ENCODE results near the gene RBM20.
A peak's percentile ranks its signal among the peaks of the same experiment; 100 is the strongest.
"Not testable (repeated sequence)": the region's sequence is repeated elsewhere in the genome, so short reads cannot be mapped to it uniquely, and the experiment has no call there.

Gene RBM20

GRCh38 chr10:110861476-110861875, 217.3 kb downstream of the RBM20 start:
- DNase-seq, result no peak

DNA sequence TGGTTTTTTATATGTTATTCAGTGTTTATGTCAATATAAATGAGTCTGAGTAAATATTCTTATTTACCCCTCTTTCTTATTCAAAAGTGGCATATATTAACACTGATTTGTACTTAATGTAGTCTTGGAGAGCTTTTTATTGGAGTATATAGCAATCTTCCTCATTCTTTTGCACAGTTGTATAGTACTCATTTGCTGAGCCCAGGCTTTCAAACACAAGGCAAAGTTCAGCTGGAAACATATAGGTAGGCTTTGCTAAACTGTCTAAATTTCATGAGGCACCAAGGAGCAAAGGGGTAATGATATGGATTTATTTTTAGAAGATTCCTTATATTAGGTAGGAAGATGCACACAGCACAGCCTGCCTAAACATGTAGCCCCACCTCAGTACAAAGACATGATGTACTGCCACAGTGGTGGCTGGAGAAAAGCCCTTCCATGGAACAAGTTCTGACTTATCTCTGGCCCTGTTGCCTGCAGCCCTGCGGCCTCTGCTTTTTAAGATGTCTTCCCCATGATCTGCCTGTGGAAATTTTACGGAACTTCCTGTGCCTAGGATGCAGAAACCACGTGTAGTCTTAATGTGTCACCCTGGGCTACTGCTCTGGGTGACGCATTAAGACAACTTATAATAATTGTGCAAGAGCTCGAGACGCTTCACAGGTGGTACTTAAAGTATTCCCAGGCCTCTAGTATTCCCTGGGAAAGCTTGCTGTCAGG, 218.0 kb downstream of the RBM20 start:
- DNase-seq, result no peak

DNA sequence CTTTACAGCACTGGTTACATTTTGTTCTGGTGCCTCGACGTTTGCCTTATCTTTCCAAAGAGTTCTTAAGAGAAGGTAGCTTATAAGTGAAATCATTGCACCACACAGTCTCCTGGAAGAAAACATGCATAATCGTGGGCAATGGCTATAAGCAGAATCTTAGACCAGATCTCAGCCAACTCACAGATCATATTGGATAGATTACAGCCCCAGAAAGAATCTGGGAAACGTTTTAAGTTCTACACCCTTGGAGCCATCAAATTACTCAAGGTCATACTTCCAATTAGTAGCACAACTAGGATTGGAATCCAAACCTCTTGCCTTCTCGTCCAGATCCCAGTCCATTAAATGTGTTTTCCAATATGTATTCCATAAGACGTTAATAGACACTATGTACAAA, 218.8 kb downstream of the RBM20 start:
- DNase-seq, result no peak

DNA sequence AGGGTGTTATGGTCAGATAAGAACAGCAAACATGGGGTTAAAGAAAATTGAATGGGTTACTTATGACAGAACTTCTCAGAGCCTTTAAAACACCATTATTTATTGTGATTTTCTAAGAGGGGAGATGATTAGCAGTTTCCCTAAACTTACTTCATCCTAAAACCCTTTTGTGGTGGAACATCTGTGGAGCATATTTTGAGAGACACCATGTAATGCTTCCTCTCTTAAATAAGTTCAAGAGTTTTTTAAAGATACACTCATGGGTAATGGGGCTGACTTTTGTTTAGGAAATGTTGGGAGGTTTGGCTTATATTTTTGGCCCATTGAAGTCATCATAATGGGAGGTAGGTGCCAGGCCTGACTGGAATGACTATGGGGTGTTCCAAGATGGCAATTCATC, 219.2 kb downstream of the RBM20 start:
- DNase-seq, result no peak

- DNase-seq, result no peak
These were observed 219.8 kb downstream of the RBM20 start for GRCh38 chr10:110863956-110864355.

DNA sequence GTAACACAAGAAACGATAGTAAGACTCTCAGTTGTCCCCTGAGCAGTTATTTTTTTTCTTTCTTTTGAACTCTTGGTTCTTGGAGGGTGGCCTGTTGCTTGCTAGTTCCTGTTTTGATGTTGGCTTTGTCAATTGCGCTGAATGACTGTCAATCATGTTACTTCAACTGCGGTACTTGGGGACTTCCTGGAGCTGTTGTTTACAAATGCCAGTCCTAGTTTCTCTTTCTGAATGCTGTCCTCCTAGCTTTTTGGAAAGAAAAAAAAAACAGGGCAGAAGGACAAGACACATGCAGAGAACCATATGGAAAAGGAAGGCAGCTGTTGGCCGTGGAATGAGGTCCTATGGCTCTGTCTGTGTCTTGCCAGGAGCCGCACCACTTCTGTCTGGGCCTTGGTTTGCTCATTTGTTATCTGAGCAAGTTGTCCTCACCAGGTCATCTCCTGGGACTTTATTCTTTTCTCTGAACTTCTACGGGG, 220.6 kb downstream of the RBM20 start:
- no peak for DNase-seq

GRCh38 chr10:110865186-110865808, 221.2 kb downstream of the RBM20 start:
- DNase-seq, result no peak

DNA sequence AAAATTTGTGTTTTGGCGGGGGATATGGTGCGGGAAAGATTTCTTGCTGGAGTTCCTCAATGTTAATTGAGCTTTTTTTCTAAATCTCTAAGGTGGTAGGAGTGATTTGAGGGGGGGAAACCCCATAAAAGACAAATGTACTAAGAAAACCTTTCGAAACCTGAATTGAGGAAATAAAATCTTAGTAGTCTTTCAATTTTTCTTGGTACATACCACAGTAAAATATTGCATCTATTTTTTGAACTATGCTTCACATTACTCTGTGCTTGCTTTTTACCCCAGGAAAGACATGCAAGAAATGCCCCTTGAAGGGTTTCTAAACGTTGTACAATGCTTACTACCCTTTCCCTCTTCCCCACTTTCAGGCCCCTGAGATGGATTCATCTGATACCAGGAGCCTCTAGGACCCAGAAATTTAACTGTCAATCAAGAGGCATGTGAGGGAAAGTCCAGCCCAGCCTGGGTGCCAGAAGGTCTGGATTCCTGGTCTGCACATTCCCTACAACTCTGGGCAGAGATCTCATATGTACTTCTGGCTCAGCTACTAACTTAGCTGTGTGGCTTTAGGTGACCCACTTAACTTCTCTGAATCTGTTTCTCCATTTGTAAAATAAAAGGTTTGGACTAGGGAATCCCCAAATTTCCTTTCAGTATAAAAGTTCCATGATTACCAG, 221.8 kb downstream of the RBM20 start:
- DNase-seq, result no peak

GRCh38 chr10:110867011-110867806, 223.1 kb downstream of the RBM20 start:
- not testable (repeated sequence) for DNase-seq

DNA sequence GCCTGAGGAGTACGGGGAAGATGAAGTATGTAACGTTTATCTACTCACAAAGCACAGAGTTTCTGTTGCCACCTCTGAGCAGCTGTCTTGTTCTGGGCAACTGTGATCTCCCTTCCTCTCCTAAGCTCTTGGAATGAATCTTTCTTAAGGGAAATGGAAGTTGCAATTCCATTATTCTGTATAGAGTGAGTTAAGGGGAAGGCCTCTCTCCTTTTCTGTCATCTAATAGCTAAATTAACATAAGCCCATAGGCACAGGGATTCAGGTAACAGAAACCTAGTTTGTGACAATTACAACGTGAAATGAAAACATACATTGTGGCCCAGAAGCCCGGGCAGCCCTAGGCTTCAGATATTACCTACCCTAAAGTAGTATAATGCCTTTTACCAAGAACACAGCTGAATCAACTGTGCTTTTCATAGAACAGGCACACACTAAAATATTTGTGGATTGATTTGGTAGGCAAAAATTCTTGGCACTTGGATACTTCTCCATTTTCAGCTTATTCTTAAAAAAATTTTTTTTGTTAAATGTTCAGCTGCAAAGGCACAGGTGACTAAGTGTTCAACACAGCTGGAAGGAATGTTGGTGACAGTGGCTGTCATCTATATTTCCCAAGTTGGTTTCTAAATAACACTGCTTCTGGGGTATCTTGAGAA, 223.8 kb downstream of the RBM20 start:
- no peak for DNase-seq

- DNase-seq, result no peak
These were observed 224.8 kb downstream of the RBM20 start for GRCh38 chr10:110868981-110869380.

GRCh38 chr10:110870823-110871297, 226.7 kb downstream of the RBM20 start:
- no peak for DNase-seq

DNA sequence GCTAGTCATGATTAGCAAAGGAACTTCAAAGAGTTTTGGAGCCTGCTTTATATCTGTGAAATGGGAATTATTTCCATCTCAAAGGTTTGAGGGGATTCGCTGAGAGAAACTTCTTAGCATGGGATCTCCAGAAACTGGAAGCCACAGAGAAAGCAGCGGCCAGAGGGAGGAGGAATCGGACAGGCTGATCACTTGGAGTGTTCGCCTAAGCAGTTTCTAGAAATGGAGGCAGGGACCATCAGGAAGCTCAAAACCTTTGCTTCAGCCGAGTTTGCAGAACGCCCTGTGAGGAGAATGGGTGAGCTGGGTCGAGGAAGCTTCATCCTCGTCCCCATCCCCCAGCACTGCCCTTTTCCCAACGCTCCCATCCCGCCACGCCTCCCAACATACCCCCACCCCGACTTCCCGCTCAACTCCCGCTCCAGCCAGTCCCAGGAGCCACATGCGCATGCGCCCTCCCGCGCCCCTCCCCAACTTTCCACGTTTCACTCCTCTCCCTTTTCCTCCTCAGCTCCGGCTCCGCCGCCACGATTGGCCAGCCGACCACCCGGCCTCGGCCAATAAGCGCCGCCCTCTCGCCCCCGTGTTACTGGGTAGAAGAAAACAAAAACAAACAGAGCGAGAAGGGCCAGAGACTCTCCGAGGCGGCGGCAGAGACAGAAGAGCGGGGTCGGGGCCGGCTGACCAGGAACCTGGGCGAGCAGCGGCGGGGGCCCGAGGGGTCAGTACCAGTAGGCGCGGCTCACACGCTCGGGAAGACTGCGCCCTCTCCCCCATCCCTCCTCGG, 227.4 kb downstream of the RBM20 start, which contains the start of gene PDCD4:
Gene PDCD4 (plus strand): TSS at position 631 of the 787 bp plus-strand sequence. CDS start 4,100 bp downstream, outside the sequence.
- DNase-seq, result peak; percentile 89 to 93

GRCh38 chr10:110872145-110872983, 228.2 kb downstream of the RBM20 start:
- DNase-seq, result peak; percentile 60 to 62

- no peak for DNase-seq
These were observed 229.1 kb downstream of the RBM20 start for GRCh38 chr10:110872984-110873923.

DNA sequence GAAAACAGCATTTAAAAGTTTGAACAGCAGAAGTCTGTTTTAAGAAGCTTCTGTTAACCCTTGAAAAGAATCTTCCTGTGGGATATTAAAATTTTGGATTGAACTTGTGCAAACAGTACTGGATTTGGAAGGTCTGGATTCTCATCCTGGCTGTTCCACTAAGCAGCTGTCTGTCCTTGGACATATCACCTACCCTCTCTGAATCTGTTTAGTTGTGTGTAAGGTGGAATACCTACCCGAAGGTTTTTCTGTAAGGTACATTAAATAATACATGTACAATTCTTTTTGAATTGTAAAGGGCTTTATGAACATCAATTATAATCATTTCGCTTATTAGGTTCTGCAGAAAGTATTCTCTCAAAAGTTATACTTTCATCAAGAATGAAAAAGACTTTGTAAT, 229.8 kb downstream of the RBM20 start:
- no peak for DNase-seq

GRCh38 chr10:110876000-110876399, 231.9 kb downstream of the RBM20 start:
- DNase-seq, result no peak

DNA sequence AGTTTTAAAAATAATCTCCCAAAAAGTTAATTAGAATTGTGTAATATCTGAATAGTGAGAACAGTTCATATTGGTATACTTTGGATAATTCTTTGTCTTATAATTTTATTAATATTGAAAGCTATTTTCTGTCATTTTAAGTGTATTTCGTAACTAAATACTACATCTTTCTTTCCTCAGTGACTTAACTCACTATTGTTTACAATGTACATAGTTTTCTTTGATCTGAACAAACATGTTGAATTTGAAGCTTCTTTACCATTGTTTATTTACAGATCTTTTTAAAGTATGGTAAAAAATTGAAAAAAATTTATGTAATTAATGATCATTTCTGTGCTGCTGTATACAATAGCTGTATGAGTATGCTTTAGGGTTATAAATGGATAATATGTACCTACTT, 232.7 kb downstream of the RBM20 start:
- no peak for DNase-seq

- no peak for DNase-seq
These were observed 235.9 kb downstream of the RBM20 start for GRCh38 chr10:110880012-110880411.

Data from stimulated activated CD4-positive, alpha-beta T cell treated with anti-CD3 and anti-CD28 coated beads, Interleukin-2, amount 100 ng/mL, for 48 hours (primary cell).